Activated CD4-positive, alpha-beta T cell treated with anti-CD3 and anti-CD28 coated beads for 4 hours (primary cell): ENCODE results near the gene OSBPL5.
"Not testable (repeated sequence)": the region's sequence is repeated elsewhere in the genome, so short reads cannot be mapped to it uniquely, and the experiment has no call there.

Source experiments
- DNase-seq, 2 donors: peaks; one replicate each; pipeline ENCODE4 v3.0.0-alpha.2; 2020

OSBPL5 gene

DNA sequence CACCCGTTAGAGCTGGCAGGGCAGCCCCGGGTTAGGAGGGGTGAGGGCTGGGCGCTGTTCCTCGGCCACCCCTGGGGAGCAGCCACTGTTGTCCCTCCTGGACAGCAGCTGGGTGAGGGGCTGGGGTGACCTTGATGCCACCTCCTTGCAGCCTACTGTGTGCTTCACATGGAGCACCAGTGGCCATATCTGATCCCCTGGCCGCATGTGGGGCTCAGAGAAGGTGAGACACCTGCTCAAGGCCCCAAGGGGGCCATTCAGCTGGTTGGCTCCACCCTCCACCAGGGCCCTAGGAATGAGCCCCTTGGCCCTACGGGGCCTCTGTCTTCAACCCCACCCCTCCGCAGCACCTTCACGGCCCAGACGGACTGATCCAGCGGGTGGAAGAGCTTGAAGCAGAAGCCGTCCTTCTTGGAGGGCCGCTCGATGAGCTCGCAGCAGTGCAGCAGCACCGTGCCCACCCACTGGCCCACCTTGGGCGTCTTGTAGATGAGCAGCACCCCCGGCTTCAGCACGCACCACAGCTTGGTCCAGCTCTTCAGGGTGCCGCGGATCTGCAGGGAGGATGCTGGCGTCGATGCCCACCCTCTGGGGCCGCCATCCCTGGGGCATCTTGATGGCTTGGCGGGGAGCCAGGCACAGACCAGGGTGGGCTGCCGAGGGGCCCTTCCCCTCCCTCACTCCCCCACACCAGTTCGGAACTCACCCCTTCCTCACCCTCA lies 44.9 kb downstream of the OSBPL5 start:
- peak in 1 of 2 donors; percentile 1 for DNase-seq

DNA sequence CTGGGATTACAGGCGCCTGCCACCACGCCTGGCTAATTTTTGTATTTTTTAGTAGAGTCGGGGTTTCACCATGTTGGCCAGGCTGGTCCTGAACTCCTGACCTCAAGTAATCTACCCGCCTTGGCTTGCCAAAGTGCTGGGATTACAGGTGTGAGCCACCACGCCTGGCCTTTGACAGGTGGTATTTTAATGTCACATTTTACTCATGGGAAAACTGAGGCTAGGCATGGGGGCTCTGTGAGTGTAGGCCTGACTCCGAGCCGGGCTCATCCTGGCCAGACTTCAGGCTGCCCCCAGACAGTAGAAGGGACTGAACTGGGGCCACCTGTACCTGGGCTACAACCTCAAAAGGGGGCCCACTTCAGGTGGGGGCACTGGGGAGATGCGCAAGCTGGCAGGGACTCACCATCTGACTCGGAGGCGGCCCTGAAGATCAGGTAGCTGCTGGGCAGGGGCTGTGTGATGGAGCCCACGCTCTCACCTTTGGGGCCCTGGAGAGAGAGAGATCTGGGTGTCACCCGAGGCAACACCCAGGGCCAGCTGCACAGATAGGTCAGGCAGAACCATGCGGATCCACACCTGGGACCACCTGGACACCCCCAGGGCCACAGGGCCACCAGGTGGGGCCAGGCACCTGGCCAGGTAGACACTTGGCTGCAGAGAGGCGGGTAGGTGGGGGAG lies 45.8 kb downstream of the OSBPL5 start:
- no peak for DNase-seq

DNA sequence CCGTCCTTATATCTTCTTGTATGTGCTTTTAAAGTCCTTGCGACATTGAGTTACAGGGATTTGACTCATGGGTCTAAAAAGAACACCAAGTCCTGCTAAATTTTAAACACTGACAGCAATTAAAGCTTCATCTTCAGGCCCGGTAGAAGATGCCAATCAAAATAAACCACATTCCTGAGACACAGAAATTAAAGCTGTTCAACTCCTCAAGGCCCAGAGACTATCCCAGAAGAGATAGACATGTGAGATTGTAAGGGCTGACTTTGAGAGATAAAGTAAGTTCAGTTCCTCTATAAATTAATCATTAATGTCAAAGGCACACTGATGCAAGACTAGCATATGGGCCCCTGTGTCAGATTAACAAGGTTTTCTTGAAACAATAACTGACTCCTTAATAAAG lies 49.8 kb downstream of the OSBPL5 start:
- no peak for DNase-seq

DNA sequence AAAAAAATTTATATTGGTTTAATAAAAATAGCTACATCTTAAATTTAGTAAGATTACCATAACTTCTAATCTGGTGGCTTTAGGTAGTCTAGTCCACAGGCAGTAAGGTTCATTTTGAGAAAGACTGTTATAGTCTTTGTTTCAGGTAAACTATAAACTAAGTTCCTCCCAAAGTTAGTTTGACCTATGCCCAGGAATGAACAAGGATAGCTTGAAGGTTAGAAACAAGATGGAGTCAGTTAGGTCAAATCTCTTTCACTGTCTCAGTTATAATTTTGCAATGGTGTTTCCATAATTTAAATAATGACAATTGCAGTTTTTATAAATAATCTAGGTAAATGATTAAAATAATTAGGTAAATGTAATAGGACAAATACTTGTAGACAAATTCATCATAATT lies 51.4 kb downstream of the OSBPL5 start:
- DNase-seq = not testable (repeated sequence)

DNA sequence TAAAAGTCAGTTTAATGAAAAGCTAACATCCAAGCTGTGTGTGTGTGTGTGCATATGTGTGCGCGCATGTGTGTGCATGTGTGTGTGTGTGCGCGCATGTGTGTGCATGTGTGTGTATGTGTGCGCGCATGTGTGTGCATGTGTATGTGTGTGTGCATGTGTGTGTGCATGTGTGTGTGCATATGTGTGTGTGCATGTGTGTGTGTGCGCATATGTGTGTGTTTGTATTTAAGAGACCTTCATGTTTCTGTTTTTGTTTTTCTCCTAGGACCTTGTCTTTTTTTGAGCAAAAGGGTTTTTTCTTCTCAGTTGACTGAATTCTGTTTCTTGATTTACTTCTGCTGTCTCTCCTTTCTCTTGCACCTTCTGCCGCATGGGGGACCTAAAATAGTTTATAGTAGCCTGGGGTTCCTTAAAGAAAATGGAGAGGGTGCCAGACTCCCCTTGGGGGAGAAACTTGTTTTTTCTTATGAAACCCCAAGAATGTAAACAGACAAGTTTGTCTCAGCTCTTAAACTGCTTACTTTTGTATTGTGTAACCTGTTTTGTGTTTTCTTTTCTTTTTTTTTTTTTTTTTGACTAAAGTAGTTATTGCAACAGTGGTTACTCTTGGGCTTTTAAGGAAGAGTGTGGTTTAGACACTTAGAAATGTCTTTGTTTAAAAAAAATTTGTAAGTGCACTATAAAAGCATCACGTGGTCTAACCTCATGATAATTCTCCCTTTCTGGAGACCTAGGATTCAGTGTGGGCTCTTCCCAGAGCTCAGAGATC lies 53.0 kb downstream of the OSBPL5 start:
- no peak for DNase-seq

DNA sequence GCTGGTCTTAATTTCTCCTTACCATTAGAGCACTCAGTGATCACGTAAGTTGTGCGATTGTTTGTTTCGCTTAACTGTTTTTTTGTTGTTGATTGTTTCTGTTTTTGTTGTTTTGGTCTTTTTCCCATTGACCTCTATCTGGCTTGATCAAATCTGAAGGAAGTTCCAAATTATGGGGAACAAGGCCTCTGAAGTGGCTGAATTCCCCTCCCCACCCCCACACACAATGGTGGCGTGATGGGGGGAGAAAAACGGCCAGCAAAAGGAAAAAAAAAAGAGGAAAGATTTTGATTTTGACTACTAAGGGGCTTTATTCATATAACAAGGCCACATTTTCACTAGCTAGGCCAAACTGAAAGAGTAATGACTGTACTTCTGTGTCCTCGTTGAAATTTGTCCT lies 53.6 kb downstream of the OSBPL5 start:
- DNase-seq = no peak

DNA sequence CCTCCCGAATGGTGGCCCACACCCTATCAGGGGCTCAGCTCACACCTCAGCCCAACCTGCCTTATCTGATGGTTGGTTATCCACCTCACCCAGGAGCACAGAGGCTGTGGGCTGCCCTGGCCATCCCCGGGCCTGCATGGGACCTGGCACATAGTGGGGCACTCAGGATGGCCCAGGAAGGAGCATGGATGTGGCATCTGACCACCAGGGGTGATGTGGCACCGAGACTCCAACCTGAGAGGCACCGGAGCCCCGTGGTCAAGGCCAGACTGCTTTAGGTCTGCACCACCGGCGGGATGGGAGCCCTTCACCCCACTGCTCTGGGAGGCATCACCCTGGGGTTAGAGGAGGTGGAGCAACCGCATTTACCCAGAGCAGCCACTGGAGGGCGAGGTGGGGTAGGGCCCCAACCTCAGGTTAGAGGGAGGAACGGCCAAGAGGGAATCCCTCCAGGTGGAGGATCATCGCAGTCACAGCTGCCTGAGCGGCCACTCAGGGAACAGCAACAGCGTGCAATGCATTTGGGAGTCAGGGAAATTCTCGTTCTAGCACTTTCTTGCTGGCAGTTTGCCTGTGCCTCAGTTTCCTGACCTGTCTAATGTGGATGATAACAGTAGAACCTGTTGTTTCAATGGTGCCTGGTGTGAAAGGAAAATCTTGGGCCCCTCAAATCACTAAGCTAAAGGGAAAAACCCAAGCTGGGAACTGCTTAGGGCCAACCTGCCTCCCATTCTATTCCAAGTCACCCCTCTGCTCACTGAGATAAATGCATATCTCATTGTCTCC lies 55.0 kb downstream of the OSBPL5 start:
- no peak for DNase-seq

DNA sequence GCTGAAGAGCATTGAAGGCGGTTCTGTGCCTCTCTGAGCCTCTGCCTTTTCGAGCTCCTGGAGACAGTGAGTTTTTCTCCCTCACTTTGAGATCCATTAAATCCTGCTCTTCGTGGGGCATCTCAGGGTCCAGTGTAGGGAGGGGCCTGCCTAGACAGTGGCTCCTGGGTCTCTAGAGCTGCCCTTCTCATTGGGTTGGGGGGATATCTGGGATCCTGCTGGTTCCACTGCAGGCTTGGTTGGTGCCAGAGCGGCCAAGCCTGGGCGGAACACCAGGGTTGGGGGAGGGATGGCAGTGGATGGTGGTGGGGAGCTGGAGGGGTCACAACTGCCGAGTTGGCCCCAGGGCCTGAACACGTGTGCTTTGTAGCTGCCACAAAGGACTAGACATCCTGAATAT lies 55.7 kb downstream of the OSBPL5 start:
- no peak for DNase-seq

DNA sequence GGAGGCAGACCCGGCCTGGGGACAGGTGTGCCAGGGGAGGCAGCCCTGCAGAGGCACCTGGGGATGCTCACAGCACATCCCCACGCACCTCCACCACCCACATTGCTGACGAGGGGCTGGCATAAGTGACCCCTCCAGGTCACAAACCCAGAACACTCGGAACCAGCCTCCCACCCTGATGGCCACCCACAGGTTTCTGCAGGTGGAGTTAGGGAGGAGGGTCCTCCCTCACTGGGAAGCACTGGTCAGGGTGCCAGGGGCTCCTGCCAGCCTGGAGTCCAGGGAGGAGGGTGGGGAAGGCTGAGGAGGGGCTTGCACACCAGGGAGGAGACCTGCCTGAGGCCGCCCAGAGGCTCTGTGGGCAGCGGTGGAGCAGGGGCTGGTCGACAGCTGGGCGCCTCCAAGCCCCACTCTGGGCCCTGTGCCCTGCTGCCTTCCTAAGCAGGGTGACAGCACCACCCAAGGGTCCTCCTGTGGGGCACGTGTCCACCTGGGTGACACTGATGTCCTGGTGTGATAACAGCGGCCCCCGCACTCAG lies 56.9 kb downstream of the OSBPL5 start:
- no peak for DNase-seq

DNA sequence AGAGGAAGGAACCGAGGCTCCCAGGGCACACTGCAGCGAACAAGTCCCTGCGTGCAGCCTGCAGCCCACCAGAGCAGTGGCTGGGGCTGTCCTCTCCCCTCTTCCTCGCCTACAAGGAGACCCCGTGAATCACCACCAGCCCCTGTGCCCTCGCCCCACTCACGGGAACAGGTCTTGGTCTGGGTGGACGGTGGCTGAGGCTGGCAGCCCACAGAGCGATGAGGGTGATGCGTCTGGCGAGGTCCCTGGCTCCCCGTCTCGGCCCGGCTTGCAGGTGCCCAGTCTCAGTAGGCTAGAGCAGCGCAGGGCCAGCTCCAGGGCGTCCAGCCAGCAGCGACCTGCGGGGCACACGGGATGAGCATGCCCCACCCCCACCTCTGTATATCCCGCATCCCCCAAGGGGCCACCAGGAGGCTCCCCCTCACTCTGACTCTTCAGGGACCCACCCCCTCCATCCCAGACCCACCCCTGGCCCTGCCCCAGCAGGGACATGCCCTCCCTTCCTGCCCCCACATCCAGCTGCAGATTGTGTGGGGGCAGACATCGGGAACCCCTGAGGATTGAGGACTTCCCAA lies 57.4 kb downstream of the OSBPL5 start:
- DNase-seq = no peak

DNA sequence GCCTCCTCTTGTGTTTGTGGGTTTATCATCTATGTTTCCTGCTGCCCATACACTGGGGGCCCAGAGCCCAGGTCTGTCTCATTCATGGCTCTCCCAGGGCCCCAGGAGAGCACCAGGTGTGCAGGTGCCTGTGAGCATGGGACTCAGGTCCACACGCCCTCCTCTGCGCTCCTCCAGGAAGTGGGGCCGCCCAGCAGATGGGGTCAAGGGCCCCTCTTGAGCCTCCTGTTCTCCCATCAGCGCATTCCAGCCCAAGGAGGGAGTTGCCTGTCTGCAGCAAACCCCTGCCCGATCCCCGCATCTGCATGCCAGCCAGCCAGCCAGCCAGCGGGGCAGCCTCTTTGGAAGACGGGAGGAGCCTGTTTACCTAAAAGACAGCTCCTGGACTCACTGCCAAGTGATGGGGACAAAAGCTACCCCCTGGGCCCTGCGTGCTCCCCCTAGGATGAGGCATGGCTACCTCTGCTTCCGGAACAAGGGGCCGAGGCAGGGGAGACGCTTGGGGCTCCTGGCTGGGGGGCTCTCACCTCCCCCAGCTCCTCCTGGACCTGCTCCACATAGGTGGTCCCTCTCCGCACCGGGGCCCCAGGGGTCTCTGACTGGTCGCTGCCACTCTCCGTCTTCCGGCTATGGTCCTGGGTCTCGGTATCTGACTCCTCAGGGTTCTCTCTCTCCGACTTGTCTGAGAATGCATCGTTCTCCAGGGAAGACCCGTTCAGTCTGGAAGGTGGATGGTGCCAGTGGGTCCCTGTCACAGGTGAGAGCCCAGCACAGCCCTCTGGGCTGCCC lies 58.2 kb downstream of the OSBPL5 start:
- no peak for DNase-seq

DNA sequence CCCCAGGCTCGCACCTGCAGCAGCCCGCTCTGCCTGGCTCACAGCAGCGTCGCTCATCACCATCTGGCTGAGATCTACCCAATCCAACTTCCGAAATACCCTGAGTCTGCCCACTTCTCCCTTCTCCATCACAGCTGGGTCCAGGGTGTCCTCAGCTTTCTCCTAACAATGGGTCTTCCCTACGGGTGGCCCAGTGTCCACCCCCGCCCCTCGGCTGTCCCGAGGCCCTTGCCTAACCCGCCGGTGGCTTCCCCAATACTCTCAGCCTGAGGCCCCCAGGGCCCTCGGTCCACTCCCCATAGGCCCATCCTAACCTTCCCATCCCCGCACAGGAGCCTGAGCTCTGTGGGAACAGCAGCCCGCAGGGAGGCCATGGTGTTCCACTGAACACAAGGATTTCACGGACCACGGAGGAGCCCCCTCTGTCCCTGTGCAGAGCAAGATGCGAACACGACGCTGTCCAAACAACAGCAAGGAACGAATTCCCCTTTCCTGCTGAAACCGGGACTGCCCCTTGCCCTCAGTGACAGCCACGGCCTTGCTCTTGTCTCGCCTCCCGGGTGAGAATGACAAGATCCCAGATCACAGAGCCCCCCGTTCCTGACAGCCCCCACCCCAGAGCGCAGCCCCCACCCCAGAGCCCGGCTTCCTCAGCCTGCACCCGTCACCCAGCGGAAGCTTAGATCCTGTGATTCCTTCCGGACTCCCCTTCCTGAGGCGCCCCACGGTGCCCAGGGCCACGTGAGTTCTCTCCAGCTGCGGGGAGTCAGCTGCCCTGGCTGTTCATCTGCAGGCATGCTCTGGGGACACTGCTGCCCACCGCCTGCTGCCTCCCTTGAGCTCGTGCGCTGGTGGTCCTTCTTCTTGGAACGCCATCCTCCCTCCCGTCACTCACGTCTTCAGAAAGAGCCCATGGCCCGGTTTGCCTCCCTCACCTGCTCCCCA lies 59.0 kb downstream of the OSBPL5 start:
- DNase-seq = no peak

DNA sequence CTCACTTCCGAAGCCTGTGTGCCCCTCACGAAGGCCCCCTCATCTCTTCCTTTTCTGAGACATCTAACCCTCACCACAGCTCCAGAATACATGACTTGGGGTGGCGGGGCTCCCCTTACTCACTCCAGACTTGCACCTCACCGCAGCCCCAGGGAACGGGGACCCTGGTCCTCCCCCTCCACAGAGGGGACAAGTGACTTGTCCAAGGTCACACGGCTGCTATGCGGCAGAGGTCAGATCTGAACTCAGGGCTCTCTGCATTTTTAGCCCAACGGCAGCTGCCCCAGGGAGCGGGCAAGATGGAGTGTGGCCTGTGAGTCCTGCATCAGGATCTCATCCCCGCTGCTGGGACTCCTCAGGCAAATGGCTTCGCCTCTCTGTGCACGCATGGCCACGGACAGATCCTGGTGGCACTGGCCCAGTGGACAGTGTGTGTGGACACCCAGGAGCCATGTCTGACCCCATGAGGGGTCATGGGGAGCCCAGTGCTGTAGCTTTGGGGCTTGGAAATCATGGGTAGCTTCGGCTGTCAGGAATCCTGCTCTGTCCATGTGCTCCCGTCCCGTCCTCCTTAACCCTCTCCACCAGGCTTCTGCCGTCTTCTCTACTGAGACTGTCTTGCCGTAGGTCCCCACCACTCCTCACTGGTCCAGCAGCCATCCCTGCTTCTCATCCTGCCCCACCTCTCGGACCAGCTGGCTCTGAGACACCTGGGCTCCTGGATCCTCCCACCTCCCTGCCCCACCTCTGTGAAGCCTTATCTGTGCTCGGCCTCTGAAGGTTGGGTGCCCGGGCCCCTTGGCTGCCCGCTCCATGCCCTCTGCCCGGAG lies 59.9 kb downstream of the OSBPL5 start:
- no peak for DNase-seq

DNA sequence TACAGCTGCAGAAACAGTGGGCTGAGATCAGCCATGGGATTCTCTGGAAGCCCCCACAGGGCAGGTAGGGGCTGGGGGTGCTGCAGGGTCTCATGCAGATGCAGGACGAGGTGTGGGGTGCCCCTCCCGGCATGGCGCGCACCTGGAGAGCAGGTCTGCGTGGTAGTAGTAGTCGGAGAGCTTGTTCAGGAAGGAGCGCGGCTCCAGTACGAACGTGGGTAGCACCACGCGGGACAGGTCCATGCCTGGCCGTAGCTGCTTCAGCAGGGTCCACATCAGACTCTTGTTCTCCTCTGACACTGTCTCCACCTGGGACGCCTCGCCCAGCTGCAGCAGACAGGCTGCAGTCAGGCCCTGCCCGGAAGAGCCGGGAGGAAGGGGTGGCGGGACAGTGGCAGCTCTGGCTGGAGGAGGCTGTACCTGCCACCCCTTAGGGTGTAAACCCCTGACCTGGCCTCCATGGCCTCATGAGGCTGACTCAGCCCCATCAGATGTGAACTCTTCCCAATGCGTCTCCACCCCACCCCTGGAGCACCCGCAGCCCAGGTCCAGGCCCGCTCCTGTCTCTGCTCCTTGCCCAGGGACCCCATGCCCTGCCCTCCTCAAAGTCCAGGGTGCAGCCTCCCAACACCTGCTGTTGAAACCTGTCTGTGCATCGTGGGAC lies 60.9 kb downstream of the OSBPL5 start:
- DNase-seq = no peak

DNA sequence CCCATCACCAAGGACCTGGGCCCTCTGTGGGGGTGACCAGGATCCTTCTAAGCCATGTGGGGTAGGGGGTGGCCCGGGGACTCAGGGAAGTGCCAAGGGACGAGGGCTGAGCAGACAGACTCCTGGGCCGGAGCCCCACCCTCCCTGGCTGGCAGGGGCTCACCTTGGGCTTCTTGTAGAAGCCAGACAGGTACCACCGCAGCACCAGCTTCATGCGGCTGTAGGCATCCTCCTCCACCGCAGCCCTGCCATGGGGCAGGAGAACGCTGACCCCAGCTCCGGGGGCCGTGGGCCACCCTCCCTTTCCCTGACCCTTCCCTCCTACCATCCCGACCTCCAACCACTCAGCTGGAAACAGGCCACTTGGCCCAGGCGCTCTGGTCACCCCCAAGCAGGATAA lies 62.0 kb downstream of the OSBPL5 start:
- DNase-seq = no peak

DNA sequence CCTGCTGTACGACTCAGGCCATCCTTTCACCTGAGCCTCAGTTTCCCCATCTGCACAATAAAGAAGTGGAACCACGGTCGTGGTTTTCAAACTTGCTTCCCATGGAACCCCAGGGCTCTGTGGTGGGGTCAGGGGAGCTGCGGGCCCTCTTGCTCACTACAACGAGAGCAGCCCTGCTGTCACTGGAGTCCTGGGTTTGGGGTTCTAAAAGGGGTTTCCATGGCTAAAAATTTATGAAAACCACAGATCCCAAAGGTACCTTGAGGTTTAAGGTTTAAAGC lies 62.5 kb downstream of the OSBPL5 start:
- no peak for DNase-seq

DNA sequence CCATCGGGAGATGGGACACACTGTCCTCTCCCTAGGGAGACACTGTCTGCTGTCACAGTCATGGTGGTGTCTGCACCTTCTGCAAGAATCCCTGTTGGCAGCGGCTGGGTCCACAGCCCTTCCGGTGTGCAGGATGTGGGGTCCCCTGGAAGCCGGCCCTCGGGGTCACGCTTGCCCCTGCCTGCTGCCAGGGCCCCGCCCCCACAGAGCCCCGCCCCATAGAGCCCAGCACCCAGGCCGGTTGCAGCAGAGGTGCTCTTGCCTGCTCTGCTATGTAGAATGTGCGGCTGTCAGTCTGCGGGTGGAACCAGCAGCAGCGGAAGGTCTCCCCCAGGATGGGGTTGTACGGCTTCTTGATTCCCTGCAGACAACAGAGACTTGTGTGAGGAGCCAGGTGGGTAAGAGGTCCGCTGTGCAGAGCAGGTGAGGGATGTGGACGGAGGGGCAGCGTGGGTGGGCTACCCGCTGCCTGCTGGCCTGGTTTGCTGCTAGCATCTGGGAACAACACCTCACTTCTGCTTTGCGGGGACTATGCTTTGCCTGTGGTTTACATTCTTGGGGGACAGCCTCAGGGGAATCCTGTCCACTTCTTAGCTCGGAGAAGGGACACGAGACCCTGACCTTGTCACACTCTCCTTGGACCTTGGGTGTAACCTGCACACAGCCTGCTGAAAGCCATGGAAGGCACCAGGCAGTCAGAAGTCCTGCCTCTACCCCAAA lies 63.0 kb downstream of the OSBPL5 start:
- no peak for DNase-seq

DNA sequence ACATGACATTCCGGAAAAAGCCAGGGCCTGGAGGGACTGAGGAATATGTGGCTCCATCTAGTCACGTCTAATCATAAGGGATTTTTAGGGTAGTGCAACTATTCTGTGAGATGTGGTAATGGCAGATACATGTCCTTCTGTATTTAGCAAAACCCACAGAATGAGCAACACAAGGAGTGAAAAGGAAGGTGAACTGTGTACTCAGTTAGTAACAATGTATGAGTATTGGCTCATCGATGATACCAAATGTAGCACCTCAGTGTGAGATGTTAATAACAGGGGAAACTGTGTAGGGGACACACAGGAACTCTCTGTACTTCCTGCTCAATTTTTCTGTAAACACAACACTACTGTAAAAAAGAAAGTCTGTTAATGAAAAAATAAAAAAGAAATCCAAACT lies 65.9 kb downstream of the OSBPL5 start:
- no peak for DNase-seq
